Fibroblast of the aortic adventitia (primary cell): ENCODE data around the gene SLIT3. TPM values are rescaled to one million over a fixed set of nuclear protein-coding genes. Genes with fewer than 3 reads are reported as not detected.
A peak's percentile ranks its signal among the peaks of the same experiment; 100 is the strongest.

Experiments
- DNase-seq: peaks from one replicate; pipeline ENCODE4 v3.0.0-alpha.2; 2010; ENCODE audit warnings: low read depth
- H3K4me3 ChIP-seq: 2 replicates; pipeline ENCODE4 v1.5.1; 2011; ENCODE audit warnings: low read depth, mild to moderate bottlenecking, control low read depth, low read length, moderate library complexity
- total RNA-seq: library from RNA; depleted of rRNA; stranded (reverse); fragments of >200 nt; gene quantifications from 2 replicates; pipeline ENCODE4 v1.2.3, GENCODE V29; 2012; ENCODE audit warnings: low replicate concordance
- TF ChIP-seq, protein P1 (sequence below): IDR thresholded peaks from 2 replicates; pipeline ENCODE4 v1.5.1; 2011; ENCODE audit warnings: mild to moderate bottlenecking, low read length, control low read depth, inconsistent platforms; ENCODE audit not compliant: insufficient read depth

SLIT3 gene
- total RNA-seq, 1 donor: 65.3 TPM

- DNase-seq: no peak
- no peak overlapping the region for H3K4me3 ChIP-seq
- TF ChIP-seq, protein P1, sequence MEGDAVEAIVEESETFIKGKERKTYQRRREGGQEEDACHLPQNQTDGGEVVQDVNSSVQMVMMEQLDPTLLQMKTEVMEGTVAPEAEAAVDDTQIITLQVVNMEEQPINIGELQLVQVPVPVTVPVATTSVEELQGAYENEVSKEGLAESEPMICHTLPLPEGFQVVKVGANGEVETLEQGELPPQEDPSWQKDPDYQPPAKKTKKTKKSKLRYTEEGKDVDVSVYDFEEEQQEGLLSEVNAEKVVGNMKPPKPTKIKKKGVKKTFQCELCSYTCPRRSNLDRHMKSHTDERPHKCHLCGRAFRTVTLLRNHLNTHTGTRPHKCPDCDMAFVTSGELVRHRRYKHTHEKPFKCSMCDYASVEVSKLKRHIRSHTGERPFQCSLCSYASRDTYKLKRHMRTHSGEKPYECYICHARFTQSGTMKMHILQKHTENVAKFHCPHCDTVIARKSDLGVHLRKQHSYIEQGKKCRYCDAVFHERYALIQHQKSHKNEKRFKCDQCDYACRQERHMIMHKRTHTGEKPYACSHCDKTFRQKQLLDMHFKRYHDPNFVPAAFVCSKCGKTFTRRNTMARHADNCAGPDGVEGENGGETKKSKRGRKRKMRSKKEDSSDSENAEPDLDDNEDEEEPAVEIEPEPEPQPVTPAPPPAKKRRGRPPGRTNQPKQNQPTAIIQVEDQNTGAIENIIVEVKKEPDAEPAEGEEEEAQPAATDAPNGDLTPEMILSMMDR: no peak
Observed at GRCh38 chr5:169063316-169063953, 237.5 kb downstream of the SLIT3 start.

- no peak for DNase-seq
- TF ChIP-seq, protein P1: no peak
- H3K4me3 ChIP-seq: no peak overlapping the region
Observed at GRCh38 chr5:169062690-169063089, 238.2 kb downstream of the SLIT3 start.

DNA sequence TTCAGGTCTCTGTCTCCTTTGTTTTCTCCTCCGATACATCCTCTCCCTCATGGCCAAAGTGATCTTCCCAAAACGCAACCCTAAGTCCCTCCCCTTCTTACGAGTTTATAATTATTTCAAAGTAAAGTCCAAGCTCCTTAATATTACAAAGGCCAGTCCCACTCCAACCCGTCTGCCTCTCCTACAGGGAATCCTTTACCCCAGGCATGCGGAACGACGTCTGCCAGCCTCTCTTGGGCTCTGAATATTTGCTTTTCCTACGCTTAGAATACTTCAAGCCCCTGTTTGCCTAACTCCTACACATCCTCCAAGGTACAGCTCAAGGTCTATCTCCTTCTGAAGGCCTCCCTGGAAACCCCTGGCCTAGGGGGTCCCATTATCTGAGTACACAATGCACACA, 246.4 kb downstream of the SLIT3 start:
- no peak overlapping the region for H3K4me3 ChIP-seq
- DNase-seq: no peak
- TF ChIP-seq, protein P1: no peak

GRCh38 chr5:169052207-169052606, 248.7 kb downstream of the SLIT3 start:
- TF ChIP-seq, protein P1: no peak
- DNase-seq: peak; percentile 18
- no peak overlapping the region for H3K4me3 ChIP-seq

DNA sequence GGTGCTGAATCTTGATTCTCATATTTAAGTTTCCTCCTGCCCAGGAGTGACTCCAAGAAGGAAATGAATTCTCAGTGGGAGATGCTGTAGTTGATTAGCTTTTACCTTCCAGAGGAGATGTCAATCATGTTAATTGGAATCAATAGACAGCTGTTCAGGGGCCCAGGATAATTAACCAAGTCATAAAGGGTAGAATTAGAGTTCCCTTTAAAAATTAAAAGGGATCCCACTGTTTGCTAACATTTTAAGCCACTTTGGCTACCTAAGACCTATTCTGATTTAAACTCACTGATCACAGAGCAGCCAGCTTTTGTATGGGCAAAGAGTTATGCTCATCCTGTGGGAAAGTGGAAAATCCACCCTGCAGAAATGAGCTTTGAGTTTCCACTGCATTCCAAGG, 249.6 kb downstream of the SLIT3 start:
- no peak for DNase-seq
- H3K4me3 ChIP-seq: no peak overlapping the region
- TF ChIP-seq, protein P1: no peak

DNA sequence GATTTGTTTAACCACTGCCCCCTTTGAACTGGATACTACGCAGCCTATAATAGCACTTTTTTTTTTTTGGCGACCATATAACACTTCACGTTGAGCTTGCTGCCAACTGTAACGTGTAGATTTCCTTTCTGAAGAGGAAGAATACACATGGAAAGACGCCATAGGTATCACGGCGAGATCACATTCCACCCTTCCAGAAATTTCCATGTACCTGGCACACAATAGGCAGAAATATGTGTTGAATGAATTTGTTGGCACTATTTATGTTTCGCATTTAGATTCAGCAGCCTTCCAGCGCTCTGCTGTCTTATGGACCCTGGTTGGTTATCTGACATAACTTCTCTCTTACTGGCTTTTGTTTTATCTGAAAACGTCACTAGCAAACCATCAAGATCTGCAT, 250.3 kb downstream of the SLIT3 start:
- no peak overlapping the region for H3K4me3 ChIP-seq
- TF ChIP-seq, protein P1: no peak
- peak; percentile 57 for DNase-seq

DNA sequence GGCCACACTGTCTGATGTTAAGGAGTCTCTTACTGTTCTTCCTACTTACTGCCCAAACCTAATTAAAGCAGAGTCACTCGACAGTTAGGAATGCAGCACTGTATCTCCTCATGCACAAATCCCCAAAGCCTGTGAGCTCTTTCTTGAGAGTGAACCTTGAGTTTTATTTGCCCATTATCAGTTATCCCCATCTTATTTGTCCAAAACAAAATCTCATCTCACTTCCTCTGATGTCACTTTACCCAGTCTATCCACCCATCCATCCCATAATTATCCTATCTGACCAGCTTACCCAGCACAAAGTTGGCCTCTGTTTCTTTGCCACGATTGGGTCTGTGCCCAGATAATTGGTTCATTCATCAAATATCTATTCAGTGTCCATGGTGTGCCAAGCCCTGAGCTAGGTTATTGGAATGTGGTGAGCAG, 250.8 kb downstream of the SLIT3 start:
- no peak overlapping the region for H3K4me3 ChIP-seq
- DNase-seq: peak; percentile 77
- TF ChIP-seq, protein P1: no peak
